Measurements from ENCODE around the gene NFU1. TPM values are rescaled to one million over a fixed set of nuclear protein-coding genes. Genes with fewer than 3 reads are reported as not detected.

The NFU1 gene
- total RNA-seq, 1 experiment from 2014 or later, result 38.2 TPM

DNA sequence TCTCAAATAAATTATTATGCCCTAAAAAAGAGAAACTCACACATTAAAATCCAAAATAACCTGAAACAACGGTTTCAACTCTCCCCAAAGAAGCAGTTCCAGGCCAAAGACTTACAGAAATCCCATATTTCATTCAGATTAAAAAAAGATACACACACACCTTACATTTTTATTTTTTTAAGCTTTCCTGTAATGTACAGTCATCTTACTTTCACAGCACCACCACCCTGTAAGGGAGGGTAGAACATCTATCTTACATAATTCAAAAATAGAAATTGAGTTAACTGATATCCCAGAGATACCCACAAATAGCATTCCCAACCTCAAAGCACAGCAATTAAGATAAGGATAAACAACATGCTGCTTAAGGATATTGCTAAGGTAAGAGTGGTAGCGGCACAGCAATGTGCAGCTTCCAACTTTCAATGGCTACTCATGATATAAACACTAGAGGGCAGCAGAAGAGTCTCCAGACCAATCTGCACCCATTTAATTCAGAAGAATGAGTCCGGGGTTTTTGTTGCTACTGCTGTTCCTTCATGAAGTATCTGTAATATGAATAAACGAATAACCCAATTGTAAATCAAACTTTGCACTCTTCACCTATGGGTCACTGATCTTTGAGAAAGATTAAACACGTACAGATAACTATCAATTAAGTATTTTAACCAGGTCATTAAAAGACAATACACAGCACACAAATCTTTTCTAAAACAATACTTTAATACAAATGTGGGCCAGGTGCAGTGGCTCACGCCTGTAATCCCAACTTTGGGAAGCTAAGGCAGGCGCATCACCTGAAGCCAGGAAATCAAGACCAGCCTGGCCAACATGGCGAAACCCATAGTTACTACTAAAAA is 61.5 kb downstream of the NFU1 start:
- Histone ChIP-seq H4K20me1 (ENCODE audit: insufficient read depth) (no peaks in the 10 kb centered on the region), H3K27ac (ENCODE audit: low read depth, low read length) (no peak overlapping the region), H3K4me2 (ENCODE audit: low read length) (no peak overlapping the region), H3K4me3 (replicated peaks in 1 of 2; ENCODE audit: low read depth in 1 of 2, low read length in 2 of 2) (no peak overlapping the region), H3K9ac (ENCODE audit: low read length) (no peak overlapping the region), H3K4me1 (ENCODE audit: control insufficient read depth in 1 of 2, insufficient read depth in 2 of 2, low read length in 2 of 2) (no peaks in the 10 kb centered on the region), H3K79me2 (ENCODE audit: insufficient read depth, low read length) (peaks cover 49% of the 10 kb centered on the region), H3K36me3 (ENCODE audit: control insufficient read depth in 1 of 2, insufficient read depth in 2 of 2, low read length in 2 of 2) (0 out of 4 replicates have a peak, but pooled peaks cover 0 to 3% of the 10 kb centered on the region in 2 experiments), H3K9me3 (ENCODE audit: control insufficient read depth in 1 of 2, insufficient read depth in 1 of 2, low read depth in 1 of 2, low read length in 2 of 2) (no peaks in the 10 kb centered on the region), H3K27me3 (ENCODE audit: insufficient read depth, low read length) (no peaks in the 10 kb centered on the region), H2AFZ (ENCODE audit: low read depth, low read length, poor library complexity, severe bottlenecking) (no peak overlapping the region), H3K9me2 (ENCODE audit: insufficient read depth) (no peaks in the 10 kb centered on the region)
- ChIA-PET RAD21 (ENCODE audit: low non-redundant PET in 1 of 2, low total read pairs in 2 of 2, uncharacterized antibody in 2 of 2, unreplicated experiment in 2 of 2) (no interaction called here), POLR2A (no interaction called here), CTCF (interaction anchor here (0.5 to 1.5 kb wide), 11 partner anchors 9 to 349 kb away, joined by 3 to 9 read pairs (median 4); partner anchors contain the start of gene GFPT1)
- peak; percentile 85 for ATAC-seq
- TF ChIP-seq POLR2A (IDR thresholded peaks at IDR 0.05; ENCODE audit: borderline replicate concordance, extremely low read depth, insufficient read depth, insufficient read length) (no peak), RAD21 (IDR thresholded peaks at IDR 0.05; ENCODE audit: low read depth) (peak; percentile 50), FOSL1 (IDR thresholded peaks at IDR 0.05; ENCODE audit: low read depth) (no peak), CBX3 (IDR thresholded peaks at IDR 0.05; ENCODE audit: low read depth) (0 out of 2 replicates have a peak, but pooled peaks have one; percentile 20)
- TF ChIP-seq, protein P1, sequence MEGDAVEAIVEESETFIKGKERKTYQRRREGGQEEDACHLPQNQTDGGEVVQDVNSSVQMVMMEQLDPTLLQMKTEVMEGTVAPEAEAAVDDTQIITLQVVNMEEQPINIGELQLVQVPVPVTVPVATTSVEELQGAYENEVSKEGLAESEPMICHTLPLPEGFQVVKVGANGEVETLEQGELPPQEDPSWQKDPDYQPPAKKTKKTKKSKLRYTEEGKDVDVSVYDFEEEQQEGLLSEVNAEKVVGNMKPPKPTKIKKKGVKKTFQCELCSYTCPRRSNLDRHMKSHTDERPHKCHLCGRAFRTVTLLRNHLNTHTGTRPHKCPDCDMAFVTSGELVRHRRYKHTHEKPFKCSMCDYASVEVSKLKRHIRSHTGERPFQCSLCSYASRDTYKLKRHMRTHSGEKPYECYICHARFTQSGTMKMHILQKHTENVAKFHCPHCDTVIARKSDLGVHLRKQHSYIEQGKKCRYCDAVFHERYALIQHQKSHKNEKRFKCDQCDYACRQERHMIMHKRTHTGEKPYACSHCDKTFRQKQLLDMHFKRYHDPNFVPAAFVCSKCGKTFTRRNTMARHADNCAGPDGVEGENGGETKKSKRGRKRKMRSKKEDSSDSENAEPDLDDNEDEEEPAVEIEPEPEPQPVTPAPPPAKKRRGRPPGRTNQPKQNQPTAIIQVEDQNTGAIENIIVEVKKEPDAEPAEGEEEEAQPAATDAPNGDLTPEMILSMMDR (IDR thresholded peaks at IDR 0.05 in 2 of 3, conservative IDR thresholded peaks at IDR 0.05 in 1 of 3; ENCODE audit: borderline replicate concordance in 1 of 3, insufficient read depth in 1 of 3, low read depth in 2 of 3, low read length in 2 of 3), result peak; percentile 53 to 80 (median 65); a peak in 5 of 6 replicates
- DNase-seq (ENCODE audit: low read depth, low spot score), result peak; percentile 21
- no TSS peak for BruUV-seq (replicated peaks)
- intact Hi-C loops (cut with micrococcal nuclease), result no loop called here

DNA sequence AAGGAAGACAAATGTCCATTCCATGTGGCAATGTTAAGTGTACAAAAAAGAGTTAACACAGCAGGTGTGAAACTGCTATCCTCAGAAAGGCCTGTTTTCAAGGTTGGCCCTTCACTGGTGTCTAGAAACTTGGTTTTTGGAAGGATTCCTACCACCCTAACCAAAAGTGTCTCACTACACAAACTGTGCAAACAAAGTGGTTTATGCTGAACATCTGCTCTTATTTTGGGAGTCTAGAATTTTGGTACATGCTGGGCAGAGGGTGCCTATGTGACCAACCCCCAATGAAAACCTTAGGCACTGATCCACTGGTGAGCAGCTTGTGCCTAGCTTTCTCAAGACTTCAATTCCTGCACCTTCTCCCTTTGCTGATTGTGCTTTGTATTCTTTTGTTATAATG is 64.5 kb downstream of the NFU1 start:
- TF ChIP-seq CEBPB (IDR thresholded peaks at IDR 0.05; ENCODE audit: low read depth) (no peak), YY1 (IDR thresholded peaks at IDR 0.05; ENCODE audit: extremely low read depth, insufficient replicate concordance, low read depth, low read length) (no peak)
- Histone ChIP-seq H3K9me3 (ENCODE audit: control insufficient read depth in 1 of 2, insufficient read depth in 1 of 2, low read depth in 1 of 2, low read length in 2 of 2) (no peaks in the 10 kb centered on the region), H3K4me1 (ENCODE audit: control insufficient read depth in 1 of 2, insufficient read depth in 2 of 2, low read length in 2 of 2) (no peaks in the 10 kb centered on the region), H3K36me3 (ENCODE audit: control insufficient read depth in 1 of 2, insufficient read depth in 2 of 2, low read length in 2 of 2) (peaks cover 8 to 23% of the 10 kb centered on the region in 2 experiments; a peak in 3 of 4 replicates), H3K9ac (ENCODE audit: low read length) (no peak overlapping the region), H3K79me2 (ENCODE audit: insufficient read depth, low read length) (peaks cover 26% of the 10 kb centered on the region), H4K20me1 (ENCODE audit: insufficient read depth) (no peaks in the 10 kb centered on the region), H3K4me3 (replicated peaks in 1 of 2; ENCODE audit: low read depth in 1 of 2, low read length in 2 of 2) (no peak overlapping the region), H3K27ac (ENCODE audit: low read depth, low read length) (no peak overlapping the region), H3K27me3 (ENCODE audit: insufficient read depth, low read length) (no peaks in the 10 kb centered on the region), H2AFZ (ENCODE audit: low read depth, low read length, poor library complexity, severe bottlenecking) (no peak overlapping the region), H3K4me2 (ENCODE audit: low read length) (no peak overlapping the region), H3K9me2 (ENCODE audit: insufficient read depth) (no peaks in the 10 kb centered on the region)
- BruUV-seq (replicated peaks), result no TSS peak
- CTCF ChIA-PET, result no interaction called here
- RAD21 ChIA-PET (ENCODE audit: low non-redundant PET in 1 of 2, low total read pairs in 2 of 2, uncharacterized antibody in 2 of 2, unreplicated experiment in 2 of 2), result no interaction called here
- DNase-seq (ENCODE audit: low read depth, low spot score), result no peak
- no peak for ATAC-seq
- intact Hi-C loops (cut with micrococcal nuclease), result no loop called here
- POLR2A ChIA-PET, result no interaction called here
